Skin epidermis (tissue), 12 donors: ENCODE results near the gene QRFPR.
A peak's percentile ranks its signal among the peaks of the same experiment; 100 is the strongest.
"Not testable (repeated sequence)": the region's sequence is repeated elsewhere in the genome, so short reads cannot be mapped to it uniquely, and the experiment has no call there.

Experiments used
- H3K27ac ChIP-seq, 21 experiments: fragments of 200-600 bp; sonication (generic) in 11 of 21; one replicate each; pipeline ENCODE4 v1.5.0; 2020; ENCODE audit warnings: mild to moderate bottlenecking in 3 of 21, inconsistent platforms in 2 of 21, moderate library complexity in 2 of 21
- H3K4me3 ChIP-seq, 7 experiments: fragments of 200-600 bp; sonication (generic) in 2 of 7; one replicate each; pipeline ENCODE4 v1.5.0; 2020; ENCODE audit warnings: inconsistent platforms in 2 of 7, mild to moderate bottlenecking in 2 of 7, moderate library complexity in 1 of 7

Gene QRFPR

GRCh38 chr4:121380776-121381462 lies at the start of gene QRFPR:
TSS of gene QRFPR (minus strand) at chr4:121381018. CDS start at chr4:121380647, 371 bp downstream.
- no peak within 1 kb of the TSS for H3K27ac ChIP-seq
- H3K4me3 ChIP-seq = peak within 1 kb of the TSS in 2 of 7 experiments; percentile 2 to 4

- Histone ChIP-seq H3K27ac (no peak overlapping the region), H3K4me3 (no peak overlapping the region)
Observed at GRCh38 chr4:121428721-121429120, 47.9 kb upstream of the QRFPR start.

GRCh38 chr4:121421594-121421993 lies 40.8 kb upstream of the QRFPR start:
- Histone ChIP-seq H3K27ac (no peak overlapping the region), H3K4me3 (no peak overlapping the region)

GRCh38 chr4:121411151-121411744 lies 30.4 kb upstream of the QRFPR start:
- no peak overlapping the region for H3K27ac ChIP-seq

GRCh38 chr4:121408567-121408966 lies 27.7 kb upstream of the QRFPR start:
- H3K27ac ChIP-seq, H3K4me3 ChIP-seq: not testable (repeated sequence)

More at GRCh38 chr4:121411151-121411744, 30.4 kb upstream of the QRFPR start:
- no peak overlapping the region for H3K4me3 ChIP-seq

GRCh38 chr4:121400632-121401031 lies 19.8 kb upstream of the QRFPR start:
- H3K4me3 ChIP-seq = no peak overlapping the region
- no peak overlapping the region for H3K27ac ChIP-seq

GRCh38 chr4:121397941-121398601 lies 17.3 kb upstream of the QRFPR start:
- H3K27ac ChIP-seq = no peak overlapping the region
- H3K4me3 ChIP-seq = no peak overlapping the region

- no peak overlapping the region for H3K4me3 ChIP-seq
- no peak overlapping the region for H3K27ac ChIP-seq
Observed at GRCh38 chr4:121397434-121397833, 16.6 kb upstream of the QRFPR start.

- Histone ChIP-seq H3K27ac (no peak overlapping the region), H3K4me3 (no peak overlapping the region)
Observed at GRCh38 chr4:121392426-121393086, 11.7 kb upstream of the QRFPR start.

- no peak overlapping the region for H3K27ac ChIP-seq
- H3K4me3 ChIP-seq = no peak overlapping the region
Observed at GRCh38 chr4:121390335-121390734, 9.5 kb upstream of the QRFPR start.

- Histone ChIP-seq H3K27ac (no peak overlapping the region), H3K4me3 (no peak overlapping the region)
Observed at GRCh38 chr4:121379276-121379675, 1.5 kb downstream of the QRFPR start.

- Histone ChIP-seq H3K27ac (no peak overlapping the region), H3K4me3 (no peak overlapping the region)
Observed at GRCh38 chr4:121377076-121377475, 3.7 kb downstream of the QRFPR start.

- Histone ChIP-seq H3K4me3 (no peak overlapping the region), H3K27ac (no peak overlapping the region)
Observed at GRCh38 chr4:121376556-121376955, 4.3 kb downstream of the QRFPR start.

- H3K27ac ChIP-seq = no peak overlapping the region
- no peak overlapping the region for H3K4me3 ChIP-seq
Observed at GRCh38 chr4:121376097-121376496, 4.7 kb downstream of the QRFPR start.

GRCh38 chr4:121375262-121375661 lies 5.6 kb downstream of the QRFPR start:
- H3K27ac ChIP-seq = no peak overlapping the region
- H3K4me3 ChIP-seq = no peak overlapping the region

- Histone ChIP-seq H3K4me3 (no peak overlapping the region), H3K27ac (no peak overlapping the region)
Observed at GRCh38 chr4:121373841-121374240, 7.0 kb downstream of the QRFPR start.

- Histone ChIP-seq H3K27ac (no peak overlapping the region), H3K4me3 (no peak overlapping the region)
Observed at GRCh38 chr4:121370729-121371325, 10.0 kb downstream of the QRFPR start.

GRCh38 chr4:121360495-121360894 lies 20.3 kb downstream of the QRFPR start:
- H3K4me3 ChIP-seq = no peak overlapping the region

GRCh38 chr4:121358473-121358872 lies 22.3 kb downstream of the QRFPR start:
- H3K27ac ChIP-seq = no peak overlapping the region

More at GRCh38 chr4:121360495-121360894, 20.3 kb downstream of the QRFPR start:
- H3K27ac ChIP-seq = no peak overlapping the region

GRCh38 chr4:121353213-121353612 lies 27.6 kb downstream of the QRFPR start:
- Histone ChIP-seq H3K4me3 (no peak overlapping the region), H3K27ac (no peak overlapping the region)

More at GRCh38 chr4:121358473-121358872, 22.3 kb downstream of the QRFPR start:
- H3K4me3 ChIP-seq = no peak overlapping the region
